ENCODE results near the gene ANKS6.

The ANKS6 gene

DNA sequence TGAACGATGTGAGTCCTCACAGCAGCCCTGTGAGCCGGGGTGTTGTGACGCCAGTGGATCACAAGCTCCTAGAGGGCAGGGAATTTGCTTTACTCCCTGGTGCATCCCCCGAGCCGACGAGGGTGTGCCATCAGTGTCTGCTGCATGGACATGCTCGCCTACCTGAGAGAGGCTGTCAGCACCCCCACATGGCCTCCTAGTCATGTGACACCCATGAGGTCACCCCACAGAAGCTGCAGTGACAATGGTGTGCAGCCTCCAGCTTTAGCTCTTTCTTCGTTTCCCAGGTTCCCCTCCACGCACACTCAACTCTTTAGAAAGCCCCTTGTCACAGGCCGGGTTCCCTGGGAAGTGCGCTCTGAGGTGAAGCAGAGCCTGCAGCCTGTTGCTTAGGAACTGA is 67.9 kb downstream of the ANKS6 start:
- DNase-seq, result no peak

DNA sequence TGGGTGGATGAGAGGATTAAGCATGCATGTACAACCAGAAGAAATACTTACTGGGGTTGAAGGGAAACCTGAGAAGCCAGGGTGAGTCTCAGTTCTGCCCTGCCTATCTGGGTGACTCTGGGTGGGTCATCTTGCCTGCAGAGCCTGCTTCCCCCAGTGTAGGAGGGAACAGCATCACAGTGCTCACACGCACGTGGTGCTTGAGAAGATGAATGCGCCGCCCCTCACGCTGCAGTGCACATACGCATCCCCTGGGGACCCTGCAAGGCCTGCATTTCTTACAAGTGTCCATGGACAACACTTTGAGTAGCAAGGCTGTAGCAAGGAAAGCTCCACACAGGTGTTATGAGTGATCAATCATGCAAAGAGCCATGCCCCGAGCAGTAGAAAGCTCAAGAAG is 68.9 kb downstream of the ANKS6 start:
- DNase-seq, result no peak

DNA sequence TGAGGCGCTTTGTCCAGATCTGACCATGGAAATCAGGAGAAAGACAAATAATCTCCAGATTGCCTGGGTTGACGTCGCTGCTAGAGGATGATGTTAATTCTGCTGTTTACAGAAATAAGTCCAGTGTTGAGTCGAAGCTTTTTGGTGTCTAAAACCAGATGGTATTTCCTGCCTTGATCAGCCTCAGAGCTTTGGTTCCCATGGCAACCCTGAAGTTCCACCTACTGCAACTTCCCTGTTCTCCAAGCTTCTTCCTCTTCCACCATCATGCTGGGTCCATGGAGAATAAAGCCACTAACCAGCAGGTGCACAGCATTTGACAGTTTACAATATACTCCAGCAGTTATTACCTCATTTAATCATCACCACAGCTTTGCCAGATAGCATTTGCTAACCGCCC is 69.6 kb downstream of the ANKS6 start:
- no peak for DNase-seq

DNA sequence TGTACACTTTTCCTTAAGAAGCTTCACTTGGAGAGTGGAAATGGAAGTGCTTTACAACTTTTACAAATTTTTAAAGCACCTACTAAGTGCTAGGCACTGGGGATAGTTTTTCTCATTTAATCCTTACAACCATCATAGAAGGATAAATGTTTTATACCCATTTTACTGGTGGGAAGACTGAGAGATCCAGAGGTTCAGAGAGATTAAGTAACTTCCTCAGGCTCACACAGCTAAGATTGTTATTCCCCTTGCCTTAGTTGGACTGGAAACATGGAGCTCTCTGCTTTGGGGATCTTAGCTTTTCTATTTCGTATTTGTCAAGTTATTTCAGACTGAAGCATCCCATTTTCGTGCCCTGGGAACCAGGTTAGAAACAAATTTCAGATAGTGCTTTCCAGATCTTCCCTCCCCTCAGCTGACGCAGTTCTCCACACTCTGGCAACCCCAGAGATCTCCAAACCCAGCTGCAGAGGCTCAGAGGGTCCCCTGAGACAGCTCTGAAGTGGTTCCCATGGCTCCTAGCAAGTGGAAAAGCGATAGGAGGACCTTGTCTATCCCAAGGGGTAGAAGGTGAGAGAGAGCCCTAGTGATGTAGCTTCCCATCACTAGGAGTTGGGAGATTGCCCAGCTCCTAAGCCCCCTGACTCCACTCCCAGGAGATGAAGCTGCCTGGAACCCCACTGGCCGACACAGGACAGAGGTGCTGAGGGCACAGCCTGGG is 71.4 kb downstream of the ANKS6 start:
- DNase-seq, result no peak

DNA sequence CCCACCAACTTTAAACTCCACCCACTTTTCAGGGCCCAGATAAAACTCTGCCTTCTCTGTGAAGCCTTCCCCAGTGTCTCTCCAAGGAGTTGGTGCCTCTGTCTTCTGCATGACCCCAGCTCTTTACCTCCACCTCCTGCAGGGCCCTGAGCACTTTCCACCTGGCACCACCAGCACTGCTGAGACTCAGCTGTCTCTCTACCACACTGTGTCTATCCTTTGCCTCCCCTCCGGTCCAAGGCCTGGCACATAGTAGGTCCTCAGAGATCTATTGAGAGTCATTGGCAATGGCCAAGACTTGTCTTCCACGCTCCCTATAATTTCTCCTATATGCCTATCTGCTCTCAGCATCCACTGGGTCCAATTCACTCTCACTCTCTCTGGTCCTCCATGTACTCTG is 74.7 kb downstream of the ANKS6 start:
- no peak for DNase-seq

DNA sequence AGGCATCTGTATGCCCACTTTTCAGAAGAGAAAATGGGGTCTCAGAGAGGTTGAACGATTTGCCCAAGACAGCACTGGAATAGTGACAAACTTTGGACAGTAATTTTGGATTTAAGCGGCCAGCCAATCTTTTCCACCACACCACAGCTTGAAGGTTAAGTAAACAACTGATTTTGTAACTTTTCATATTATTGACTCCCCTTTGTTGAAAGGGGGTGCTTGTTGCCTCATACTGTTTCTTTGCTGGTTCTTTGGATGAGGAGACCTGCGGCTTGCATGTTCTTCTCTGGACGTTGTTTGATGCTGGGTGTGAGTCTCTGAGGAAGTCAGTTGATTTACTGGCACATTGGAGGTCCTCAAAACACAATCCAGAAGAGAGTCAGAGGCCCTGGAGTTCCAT is 76.0 kb downstream of the ANKS6 start:
- no peak for DNase-seq

DNA sequence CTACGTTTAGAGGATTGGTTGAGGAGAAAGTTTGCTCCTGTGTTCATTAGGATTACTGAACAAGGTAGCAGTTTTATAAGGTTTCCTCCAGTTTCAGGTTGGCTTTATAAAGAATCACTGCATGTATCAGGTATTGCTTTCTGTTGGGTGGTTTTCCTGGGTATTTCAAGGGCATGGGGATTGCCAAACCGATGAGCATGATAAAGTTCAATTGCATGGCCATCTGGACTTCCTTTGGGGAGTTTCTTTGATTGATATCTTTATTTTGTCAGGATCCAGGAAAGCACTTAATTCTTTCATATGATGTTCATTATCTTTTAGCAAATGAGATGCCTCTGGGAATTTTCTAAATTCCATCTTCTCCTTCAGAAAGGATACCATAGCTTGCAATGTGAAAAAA is 77.3 kb downstream of the ANKS6 start:
- DNase-seq, result no peak

DNA sequence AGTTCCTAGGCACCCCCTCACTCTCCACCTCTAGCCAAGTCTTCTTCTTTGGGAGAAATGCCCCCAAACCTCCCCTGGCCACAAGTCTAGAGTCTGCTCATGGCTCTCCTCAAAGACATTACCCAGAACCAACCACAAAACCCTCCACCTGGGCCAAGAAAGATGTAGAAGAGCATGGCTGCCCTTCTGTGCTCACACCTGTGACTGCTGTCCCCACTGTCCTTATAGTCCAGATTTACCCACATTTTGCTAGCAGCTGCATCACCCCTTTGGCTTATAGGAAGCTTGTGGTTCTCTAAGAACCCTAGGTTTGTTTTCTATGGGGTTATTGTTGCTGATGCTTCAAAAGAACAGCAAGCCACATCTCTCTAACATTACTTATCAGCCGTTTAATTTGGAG is 81.5 kb downstream of the ANKS6 start:
- no peak for DNase-seq

DNA sequence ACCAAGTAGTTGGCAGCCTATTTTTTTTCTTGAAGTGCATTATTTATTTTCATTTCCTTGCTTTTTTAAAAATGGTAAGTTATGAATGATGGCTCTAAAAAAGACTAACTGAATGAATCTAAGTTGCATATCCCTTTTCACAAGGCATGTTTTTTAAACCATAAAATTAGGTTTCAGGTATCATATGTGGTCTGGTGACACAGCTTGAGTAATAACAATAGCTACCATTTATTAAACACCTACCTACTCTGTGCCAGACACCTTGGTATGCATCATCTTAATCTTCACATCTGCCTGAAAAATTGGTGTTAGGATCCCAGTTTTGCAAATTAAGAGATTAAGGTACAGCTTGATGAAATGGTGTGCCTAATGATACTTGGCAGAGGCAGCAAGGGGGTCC is 83.4 kb downstream of the ANKS6 start:
- DNase-seq, result no peak

DNA sequence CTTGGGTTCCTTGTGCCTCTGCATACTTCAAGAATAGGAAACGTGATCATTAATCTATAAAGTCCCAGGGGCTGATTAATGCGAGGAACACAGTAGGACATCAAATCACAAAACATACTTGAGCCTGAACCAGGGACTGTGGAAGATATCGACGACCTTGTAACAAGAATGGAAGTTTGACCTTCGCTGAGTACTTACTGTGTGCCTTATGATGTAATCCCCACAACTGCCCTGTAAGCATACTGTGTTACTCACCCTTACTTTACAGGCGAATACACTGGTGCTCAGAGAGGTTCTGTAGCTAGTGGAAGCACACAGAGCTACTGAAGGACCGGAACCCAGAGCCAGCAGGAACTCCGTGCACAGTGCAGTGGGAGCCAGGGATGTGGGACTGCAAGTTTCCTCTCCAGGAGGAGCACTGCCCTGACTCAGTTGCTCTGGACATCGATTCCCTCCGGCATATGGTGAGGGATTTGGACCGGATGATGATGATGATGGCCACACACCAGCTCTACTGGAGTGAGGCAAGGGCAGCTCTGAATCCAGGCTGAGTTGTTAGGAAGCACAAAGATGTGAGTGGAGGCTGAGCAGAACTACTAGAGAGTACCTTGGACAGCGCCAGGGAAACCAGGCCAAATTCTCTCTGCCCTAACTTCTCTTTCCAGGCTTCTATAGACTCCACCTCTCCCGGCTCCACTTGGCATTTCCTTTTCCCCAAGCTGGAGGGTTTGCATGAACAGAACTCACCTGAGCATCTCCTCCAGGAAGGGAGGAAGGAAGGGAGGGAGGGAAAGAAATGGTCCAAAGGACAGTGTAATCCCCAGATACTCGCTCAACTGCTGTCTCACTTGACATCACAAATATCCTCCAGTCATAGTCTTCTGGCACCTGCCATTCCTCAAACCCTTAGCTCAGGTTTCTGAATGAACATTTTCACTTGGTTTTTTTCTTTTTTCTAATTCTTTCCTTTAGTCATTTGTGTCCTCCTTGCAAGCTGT is 86.1 kb downstream of the ANKS6 start:
- no peak for DNase-seq

DNA sequence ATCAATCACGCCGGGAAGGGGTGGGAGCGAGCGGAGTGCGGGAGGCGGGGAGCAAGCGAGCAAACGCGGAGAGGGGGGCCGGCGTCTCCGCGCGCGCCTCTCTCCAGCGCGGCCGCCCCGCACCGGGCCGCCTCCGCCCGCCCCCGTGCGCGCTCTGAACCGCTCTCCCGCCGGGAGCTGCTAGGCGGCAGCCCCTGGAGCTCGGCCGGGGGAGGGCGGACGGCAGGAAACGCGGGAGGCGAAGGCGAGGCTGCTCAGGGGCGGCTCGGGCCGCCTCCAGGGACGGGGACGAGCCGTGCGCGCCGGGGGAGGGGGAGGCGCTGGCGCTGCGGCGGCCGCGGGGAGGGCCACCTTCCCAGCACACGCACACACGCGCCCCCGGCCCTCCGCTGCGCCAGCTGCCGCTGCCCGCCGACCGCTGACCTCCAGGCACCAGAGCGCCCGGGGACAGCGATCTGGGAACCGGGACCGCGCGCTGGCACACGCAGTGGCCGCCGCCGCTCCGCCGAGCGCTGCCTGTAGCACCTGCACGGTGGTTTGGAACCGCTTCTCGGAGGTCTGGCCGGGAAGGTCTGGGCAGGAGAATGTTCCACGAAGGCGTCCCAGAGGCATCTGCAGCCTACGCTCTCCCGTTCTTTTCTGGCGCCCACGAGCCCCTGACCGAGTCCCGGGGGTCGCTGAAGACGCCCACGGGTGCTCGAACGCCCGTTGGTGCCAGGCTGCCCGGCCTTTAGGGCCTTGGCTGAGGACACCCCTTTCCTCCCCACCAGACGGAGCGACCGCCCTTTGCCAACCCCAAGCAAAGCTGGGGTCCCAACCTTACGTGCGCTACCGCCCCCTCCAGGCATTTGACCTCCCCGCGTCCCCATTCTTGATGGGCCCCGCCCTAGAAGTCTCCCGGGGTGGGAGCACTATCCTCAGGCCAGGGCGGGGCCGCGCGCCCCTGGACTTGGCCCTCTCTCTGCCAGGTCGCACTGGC is 87.1 kb downstream of the ANKS6 start, which contains the start of gene GABBR2:
TSS of gene GABBR2 (minus strand) at position 3 of the 979 bp plus-strand sequence. CDS start 198 bp downstream, outside the sequence.
- no peak for DNase-seq

DNA sequence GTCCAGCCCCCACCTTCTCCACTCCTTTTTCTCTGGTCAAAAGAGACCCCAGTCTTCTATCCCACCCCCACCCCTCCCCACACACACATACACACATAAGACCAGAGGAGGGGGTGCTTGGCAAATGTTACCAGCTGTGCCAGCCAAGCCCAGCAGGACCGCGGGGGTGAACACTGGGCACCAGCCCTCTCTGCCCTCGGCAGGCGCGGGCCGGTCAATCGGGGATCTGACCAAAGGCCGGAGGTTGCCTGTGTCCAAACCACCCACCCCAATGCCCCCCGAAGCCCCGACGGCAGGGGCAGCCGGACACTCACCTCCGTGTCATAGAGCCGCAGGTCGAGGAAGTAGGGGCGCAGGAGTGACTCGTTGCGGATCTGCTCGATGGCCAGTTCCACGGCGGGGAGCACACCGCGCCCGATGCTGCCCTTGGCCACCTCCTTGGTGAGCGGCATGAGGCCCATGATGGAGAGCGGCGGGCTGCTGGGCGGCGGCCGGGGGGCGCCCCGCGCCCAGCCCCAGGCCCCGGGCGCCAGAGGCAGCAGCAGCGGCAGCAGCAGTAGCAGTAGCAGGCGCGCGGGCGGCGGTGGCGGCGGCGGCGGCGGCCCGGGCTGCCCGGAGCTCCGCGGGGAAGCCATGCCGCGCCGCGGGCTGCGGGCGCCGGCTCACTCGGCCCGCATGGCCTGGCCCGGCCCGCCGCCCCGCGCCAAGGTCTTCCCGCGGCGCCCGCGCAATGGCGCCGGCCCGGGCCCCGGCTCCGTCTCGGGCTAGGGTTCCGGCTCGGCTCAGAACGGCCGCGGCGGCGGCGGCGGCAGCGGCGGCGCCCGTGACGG is 88.0 kb downstream of the ANKS6 start:
- no peak for DNase-seq

DNA sequence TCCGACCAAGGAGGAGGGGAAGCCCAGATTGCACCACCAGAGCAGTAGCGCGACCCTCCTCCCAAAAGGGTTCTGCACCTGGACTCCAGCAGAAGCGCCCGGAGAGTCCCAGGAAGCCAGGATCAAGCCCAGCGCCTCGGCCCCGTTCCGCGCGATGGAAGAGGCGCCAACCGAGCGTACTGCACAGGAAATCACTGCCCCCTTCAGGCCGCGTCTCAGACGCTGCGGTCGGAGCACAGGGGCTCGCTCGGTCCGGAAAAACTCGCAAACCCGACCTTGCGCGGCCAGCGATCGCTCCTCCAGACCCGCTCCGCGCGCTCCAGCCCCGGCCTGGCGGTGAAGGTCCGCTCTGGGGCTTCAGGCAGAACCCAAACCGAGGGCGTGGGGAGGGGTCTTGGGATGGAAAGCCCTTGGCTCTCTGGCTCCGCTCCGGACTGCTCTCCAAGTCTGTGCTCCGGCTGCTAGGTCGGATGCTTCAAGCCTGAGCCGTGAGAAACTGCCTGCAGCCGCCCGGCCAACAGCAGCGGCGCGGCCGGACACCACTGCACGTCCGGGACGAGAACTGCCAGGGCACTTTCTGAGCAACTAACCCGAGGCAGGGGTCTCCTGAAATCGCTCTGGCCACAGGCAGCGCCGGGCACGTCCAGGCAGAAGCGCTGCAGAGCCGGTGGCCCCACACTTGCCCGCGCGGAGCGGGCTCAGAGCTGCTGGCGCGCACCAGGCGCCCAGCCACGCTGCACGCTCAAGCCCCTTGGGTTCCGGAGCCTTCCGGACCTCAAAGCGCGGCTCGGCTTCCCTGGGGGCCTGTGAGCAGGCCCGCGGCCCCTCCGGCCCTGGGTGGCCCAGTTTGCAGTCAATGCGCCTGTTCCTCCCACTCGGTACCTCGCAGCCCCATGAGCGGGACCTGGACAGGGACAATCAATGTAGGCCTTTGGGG is 88.9 kb downstream of the ANKS6 start:
- DNase-seq, result no peak

DNA sequence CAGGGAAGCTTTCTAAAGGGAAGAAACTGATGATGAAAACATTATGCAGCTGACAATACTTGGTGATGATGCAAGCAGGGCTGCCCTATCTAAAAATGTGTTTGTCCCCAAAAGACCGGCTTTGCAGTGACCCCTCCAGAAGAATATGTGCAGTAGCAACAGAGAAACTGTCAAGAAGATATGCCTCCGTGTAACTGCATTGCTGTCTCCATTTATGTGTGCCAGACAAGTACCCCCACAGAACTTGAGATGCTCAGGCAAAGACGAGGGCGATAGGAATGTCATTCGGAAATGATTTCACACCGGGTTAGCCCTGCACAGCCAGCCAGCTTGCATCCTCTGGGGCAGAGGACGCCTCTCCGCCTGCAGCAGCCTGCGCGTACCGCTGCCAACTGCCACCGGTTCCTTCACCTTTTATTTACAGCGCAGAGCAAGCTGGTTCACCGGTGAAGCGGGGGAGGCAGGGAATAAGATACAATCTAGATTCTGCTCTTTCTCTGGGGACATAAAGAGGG is 89.6 kb downstream of the ANKS6 start:
- no peak for DNase-seq

DNA sequence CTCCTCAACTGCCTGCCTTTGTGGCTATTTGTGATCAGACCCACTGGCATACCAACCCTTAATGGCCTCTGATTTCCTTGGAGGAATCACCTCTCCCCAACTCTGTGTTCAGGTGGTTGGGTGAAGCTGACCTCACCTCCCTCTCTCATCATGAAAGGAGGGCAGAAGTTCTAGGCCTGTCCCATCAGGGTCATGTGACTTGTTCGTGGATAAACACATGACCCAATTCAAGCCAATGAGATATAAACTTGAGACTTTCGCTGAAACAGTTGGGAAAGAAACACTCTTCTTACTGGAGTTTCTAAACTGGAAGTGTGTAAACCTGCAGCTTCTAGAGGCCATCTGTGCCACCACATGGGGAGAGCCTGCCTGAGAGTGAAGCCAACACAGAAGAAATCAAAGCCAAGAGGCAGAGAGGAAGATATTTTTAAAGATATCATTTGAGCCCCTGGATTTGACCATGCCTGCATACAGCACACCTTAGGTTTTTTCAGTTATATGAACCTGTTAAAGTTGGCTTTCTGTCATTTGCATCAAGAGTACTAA is 93.4 kb downstream of the ANKS6 start:
- DNase-seq, result no peak

DNA sequence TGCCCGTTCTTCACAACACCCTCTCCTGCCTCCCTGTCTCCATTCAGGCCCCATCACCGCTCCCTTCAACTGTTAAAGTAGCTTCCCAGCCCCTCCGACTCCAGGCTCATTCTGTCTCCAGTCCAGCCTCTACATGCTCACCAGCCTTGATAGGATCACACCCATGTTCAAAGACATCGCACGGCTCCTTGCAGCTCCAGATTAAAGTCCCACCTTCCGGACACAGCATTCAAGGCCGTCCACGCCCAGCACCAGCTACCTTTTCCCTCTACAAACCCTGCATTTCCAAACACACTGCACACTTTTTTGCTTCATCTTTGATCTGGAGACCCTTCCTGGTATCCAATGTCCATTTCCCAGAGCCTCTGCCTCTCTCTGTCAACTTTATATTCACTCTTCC is 94.0 kb downstream of the ANKS6 start:
- no peak for DNase-seq

DNA sequence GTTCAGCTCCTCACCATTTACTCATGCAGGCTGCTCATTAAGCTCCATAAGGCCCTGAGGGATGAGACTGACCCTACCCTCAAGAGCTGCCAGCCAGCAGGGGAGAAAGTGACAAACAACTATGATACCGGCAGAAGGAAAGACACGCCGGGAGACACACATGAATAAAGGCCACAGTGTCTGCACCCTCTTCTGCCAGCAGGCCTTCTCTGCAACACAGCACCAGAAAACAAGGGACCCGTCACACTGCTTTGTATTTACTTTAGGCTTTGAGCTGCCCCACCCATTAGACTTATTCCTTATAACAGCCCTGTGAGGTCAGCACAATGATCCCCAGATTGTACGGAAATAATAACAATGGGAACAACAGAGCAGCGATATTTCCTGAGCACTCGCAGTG is 94.8 kb downstream of the ANKS6 start:
- DNase-seq, result no peak

DNA sequence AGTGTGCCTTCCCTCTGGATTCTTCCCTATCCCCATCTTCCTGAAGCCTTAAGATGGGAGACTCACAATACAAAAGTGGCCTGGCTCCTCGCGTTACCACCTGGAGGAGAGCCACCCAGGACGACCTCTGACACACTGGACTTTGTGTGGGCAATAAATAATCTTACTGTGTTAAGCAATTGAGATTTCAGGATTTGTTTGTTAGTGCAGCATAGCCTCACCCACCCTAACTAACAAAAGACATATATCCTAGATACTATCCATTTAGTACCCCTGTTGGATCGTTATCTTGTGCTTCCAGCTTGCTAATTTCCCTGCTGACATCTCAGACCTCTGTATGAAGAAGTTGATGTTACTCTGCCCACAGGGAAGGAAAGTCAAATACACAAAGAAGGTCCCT is 95.6 kb downstream of the ANKS6 start:
- no peak for DNase-seq

DNA sequence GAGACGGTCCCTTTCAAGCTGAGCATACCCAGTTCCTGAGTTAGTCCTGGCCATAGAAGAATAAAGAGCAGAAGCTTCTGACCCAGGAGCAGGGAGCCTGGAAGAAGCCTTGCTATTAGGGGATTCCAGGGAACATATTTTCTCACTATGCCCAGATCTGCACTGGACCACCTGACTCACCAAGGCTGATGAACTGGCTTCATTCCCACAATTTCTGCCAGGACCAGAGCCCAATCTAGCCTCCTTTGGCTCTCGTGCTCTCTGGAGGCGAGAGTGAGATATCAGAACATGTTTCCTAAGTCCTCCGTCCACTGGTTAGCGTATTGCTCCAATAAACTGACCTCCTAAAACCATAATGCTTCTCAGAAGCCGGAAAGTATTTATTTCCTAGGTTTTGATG is 97.5 kb downstream of the ANKS6 start:
- no peak for DNase-seq

DNA sequence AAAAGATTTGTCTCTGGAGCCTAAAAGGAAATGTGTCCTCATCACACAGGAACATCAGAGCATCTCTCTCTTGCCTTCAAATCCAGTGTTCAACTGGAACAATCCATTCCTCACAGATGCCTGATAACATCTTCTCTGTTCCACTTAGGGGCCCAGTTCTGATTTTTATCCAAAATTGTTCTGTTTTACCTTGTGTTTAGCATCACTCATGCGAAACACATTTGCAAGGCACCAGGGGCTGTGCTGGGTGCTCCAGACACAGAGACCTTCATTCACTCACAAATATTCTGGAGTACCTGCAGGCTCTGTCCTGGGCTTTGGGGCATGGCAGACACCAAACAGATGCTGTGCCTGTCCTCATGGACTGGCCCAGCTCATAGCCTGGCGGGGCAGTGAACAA is 101.4 kb downstream of the ANKS6 start:
- DNase-seq, result no peak
